HEK293 (cell line): ENCODE results near the gene AQP3.

Experiments used
- CTCF ChIP-seq: fragments of 450-650 bp; formaldehyde crosslinking; IDR thresholded peaks from 2 replicates; pipeline ENCODE4 v1.5.1; 2016; ENCODE audit warnings: missing biosample characterization, missing genetic modification characterization
- REST ChIP-seq: fragments of 450-650 bp; formaldehyde crosslinking; IDR thresholded peaks from 2 replicates; pipeline ENCODE4 v1.5.1; 2016; ENCODE audit warnings: missing biosample characterization, missing genetic modification characterization
- ZNF157 ChIP-seq: fragments of 450-650 bp; formaldehyde crosslinking; IDR thresholded peaks from 2 replicates; pipeline ENCODE4 v1.5.1; 2016; ENCODE audit warnings: missing biosample characterization, missing genetic modification characterization
- ZNF26 ChIP-seq: fragments of 450-650 bp; formaldehyde crosslinking; IDR thresholded peaks from 2 replicates; pipeline ENCODE4 v1.5.1; 2016; ENCODE audit warnings: missing biosample characterization, missing genetic modification characterization
- ZNF335 ChIP-seq: fragments of 450-650 bp; formaldehyde crosslinking; conservative IDR thresholded peaks from 2 replicates; pipeline ENCODE4 v1.5.1; 2016; ENCODE audit warnings: missing biosample characterization, missing genetic modification characterization
- ZNF341 ChIP-seq: fragments of 450-650 bp; formaldehyde crosslinking; IDR thresholded peaks from 2 replicates; pipeline ENCODE4; 2016; ENCODE audit warnings: low read depth, missing biosample characterization, missing genetic modification characterization
- ZNF473 ChIP-seq: fragments of 450-650 bp; formaldehyde crosslinking; IDR thresholded peaks from 2 replicates; pipeline ENCODE4 v1.5.1; 2017; ENCODE audit warnings: missing biosample characterization, missing genetic modification characterization
- ZNF660 ChIP-seq: fragments of 450-650 bp; IDR thresholded peaks from 2 replicates; pipeline ENCODE4 v1.5.1; 2018; ENCODE audit warnings: missing biosample characterization, mild to moderate bottlenecking, missing genetic modification characterization
- ZNF776 ChIP-seq: fragments of 450-650 bp; formaldehyde crosslinking; IDR thresholded peaks from 2 replicates; pipeline ENCODE4 v1.5.0; 2017; ENCODE audit warnings: missing biosample characterization, missing genetic modification characterization, borderline replicate concordance
- ZSCAN5A ChIP-seq: fragments of 450-650 bp; formaldehyde crosslinking; IDR thresholded peaks from 2 replicates; pipeline ENCODE4 v1.5.1; 2016; ENCODE audit warnings: missing biosample characterization, missing genetic modification characterization

- no peak for TF ChIP-seq ZNF776 (tag by site-specific recombination)
- no peak for TF ChIP-seq REST (tag by site-specific recombination)
- TF ChIP-seq ZNF341 (tag by site-specific recombination) = no peak
- no peak for TF ChIP-seq CTCF (tag by site-specific recombination)
- no peak for TF ChIP-seq ZNF660 (tag by site-specific recombination)
- TF ChIP-seq ZNF335 (tag by site-specific recombination) = no peak
- TF ChIP-seq ZNF157 (tag by site-specific recombination) = no peak
- no peak for TF ChIP-seq ZNF26 (tag by site-specific recombination)
- TF ChIP-seq ZNF473 (tag by site-specific recombination) = no peak
- TF ChIP-seq ZSCAN5A (tag by site-specific recombination) = no peak
These were observed 15.8 kb upstream of the AQP3 start for GRCh38 chr9:33463151-33463550.
